ENCODE measurements around the gene DALRD3.

DNA sequence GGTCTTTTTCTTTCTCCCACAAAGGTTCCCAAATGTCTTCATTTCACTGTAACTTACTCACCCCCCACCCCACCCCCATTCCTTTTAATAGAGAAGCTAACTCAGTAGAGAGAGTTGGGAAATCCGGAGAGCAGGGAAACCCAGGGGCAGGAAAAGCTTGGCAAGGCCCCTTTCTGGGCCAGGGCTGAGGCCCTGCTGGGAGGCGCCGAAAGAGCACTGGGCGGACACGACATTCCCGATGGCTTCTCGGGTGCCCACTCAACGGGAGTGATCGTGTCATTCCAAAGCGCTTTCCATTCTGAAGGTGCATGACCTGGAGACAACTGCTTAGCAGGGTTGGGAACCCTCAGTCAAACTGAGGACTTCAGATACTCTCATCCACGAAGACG lies 1.6 kb upstream of the DALRD3 start:
- TF ChIP-seq, protein P1, sequence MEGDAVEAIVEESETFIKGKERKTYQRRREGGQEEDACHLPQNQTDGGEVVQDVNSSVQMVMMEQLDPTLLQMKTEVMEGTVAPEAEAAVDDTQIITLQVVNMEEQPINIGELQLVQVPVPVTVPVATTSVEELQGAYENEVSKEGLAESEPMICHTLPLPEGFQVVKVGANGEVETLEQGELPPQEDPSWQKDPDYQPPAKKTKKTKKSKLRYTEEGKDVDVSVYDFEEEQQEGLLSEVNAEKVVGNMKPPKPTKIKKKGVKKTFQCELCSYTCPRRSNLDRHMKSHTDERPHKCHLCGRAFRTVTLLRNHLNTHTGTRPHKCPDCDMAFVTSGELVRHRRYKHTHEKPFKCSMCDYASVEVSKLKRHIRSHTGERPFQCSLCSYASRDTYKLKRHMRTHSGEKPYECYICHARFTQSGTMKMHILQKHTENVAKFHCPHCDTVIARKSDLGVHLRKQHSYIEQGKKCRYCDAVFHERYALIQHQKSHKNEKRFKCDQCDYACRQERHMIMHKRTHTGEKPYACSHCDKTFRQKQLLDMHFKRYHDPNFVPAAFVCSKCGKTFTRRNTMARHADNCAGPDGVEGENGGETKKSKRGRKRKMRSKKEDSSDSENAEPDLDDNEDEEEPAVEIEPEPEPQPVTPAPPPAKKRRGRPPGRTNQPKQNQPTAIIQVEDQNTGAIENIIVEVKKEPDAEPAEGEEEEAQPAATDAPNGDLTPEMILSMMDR (conservative IDR thresholded peaks at IDR 0.05 in 1 of 2, IDR thresholded peaks at IDR 0.05 in 1 of 2; ENCODE audit: extremely low read depth in 1 of 2, insufficient read depth in 1 of 2, low read depth in 1 of 2, low read length in 2 of 2), result no peak
- no peak for TF ChIP-seq EZH2 (IDR thresholded peaks at IDR 0.05; ENCODE audit: borderline replicate concordance, low read length)

Measured in mammary epithelial cell (primary cell).